IgD-negative memory B cell (primary cell): ENCODE results near the gene ADGRF3. TPM values are rescaled to one million over a fixed set of nuclear protein-coding genes. Genes with fewer than 3 reads are reported as not detected.

Experiments used
- polyA plus RNA-seq: library from polyadenylated mRNA; unstranded; fragments of 300-500 nt; fragmentation: Illumina TruSeq; gene quantifications from one replicate; pipeline ENCODE4 v1.2.3, GENCODE V29; 2021

The ADGRF3 gene
- polyA plus RNA-seq, 1 donor from 2014 or later, result 0.38 TPM

Other genes with a start within 250 kb of the ADGRF3 start
- gene GAREM2, start 173.7 kb downstream of the ADGRF3 start, polyA plus RNA-seq, result 0.19 TPM
- 125 TPM for gene HADHA, start 102.2 kb downstream of the ADGRF3 start, polyA plus RNA-seq
- gene HADHB, start 101.8 kb downstream of the ADGRF3 start, polyA plus RNA-seq, result 104 TPM
- gene SELENOI, start 646 bp downstream of the ADGRF3 start, polyA plus RNA-seq, result 2.6 TPM
- not detected for gene DRC1, start 55.1 kb upstream of the ADGRF3 start, polyA plus RNA-seq
- not detected for gene OTOF, start 131.3 kb upstream of the ADGRF3 start, polyA plus RNA-seq